Medulla oblongata (tissue), 1 donor: ENCODE measurements around the gene LIN54.
"Not testable (repeated sequence)": the region's sequence is repeated elsewhere in the genome, so short reads cannot be mapped to it uniquely, and the experiment has no call there.

Experiments
- DNase-seq: peaks from one replicate; pipeline ENCODE4 v3.0.0-alpha.2; 2015; ENCODE audit errors: extremely low spot score

LIN54 gene

GRCh38 chr4:83010522-83011318, at the start of gene LIN54:
TSS of gene LIN54 (minus strand) at chr4:83010823. CDS start at chr4:82984844, 25,979 bp downstream.
- DNase-seq = peak; percentile 61

- no peak for DNase-seq
Measured at GRCh38 chr4:83054928-83055327, 44.3 kb upstream of the LIN54 start.

DNA sequence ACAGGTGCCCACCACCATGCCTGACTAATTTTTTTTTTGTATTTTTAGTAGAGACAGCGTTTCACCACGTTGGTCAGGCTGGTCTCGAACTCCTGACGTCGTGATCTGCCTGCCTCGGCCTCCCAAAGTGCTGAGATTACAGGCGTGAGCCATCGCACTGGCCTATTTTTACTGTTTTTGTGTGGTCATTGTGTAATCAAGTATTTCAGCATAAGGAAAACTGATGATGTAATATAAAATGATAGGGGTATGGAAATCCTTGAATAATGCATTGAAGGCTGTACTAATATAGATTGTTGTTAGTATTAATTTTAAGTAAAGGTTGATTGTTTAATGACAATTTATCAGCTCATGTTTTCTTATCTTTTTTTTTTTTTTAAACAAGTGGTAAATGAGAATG, 38.2 kb upstream of the LIN54 start:
- not testable (repeated sequence) for DNase-seq

- no peak for DNase-seq
Measured at GRCh38 chr4:83046693-83047473, 36.3 kb upstream of the LIN54 start.

GRCh38 chr4:83043801-83044407, 33.3 kb upstream of the LIN54 start:
- no peak for DNase-seq

- DNase-seq = not testable (repeated sequence)
Measured at GRCh38 chr4:83043157-83043556, 32.5 kb upstream of the LIN54 start.

GRCh38 chr4:83040269-83040668, 29.6 kb upstream of the LIN54 start:
- DNase-seq = no peak

DNA sequence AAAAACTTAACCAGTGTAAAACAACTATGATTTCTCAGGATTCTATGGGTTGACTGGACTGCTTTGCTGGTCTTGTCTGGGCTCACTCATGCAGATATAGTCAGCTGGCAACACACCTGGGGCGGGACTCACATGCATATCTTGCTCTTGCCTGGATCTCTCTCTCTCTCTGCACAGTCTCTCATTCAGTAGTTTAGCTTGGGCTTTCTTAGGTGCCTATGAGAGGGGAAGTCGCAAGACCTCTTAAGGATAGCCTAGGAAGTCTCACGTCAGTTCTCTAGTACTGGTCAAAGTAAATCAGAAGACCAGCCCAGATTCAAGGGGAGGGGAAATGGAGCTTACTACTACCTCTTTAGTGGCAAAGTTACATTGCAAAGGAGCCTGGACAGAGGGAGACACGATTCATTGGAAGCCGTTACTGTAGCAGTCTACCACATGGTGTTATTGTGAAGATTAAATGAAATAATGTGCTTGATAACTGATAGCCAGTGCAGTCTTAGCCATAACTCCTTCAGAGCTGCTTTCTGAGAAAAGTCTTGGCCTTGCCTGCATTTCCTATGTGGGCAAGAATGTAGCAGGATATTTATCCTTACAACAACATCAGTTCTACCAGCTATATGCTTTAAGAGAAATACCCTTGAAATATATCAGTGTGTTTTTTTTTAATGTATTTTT, 26.5 kb upstream of the LIN54 start:
- DNase-seq = peak; percentile 9

DNA sequence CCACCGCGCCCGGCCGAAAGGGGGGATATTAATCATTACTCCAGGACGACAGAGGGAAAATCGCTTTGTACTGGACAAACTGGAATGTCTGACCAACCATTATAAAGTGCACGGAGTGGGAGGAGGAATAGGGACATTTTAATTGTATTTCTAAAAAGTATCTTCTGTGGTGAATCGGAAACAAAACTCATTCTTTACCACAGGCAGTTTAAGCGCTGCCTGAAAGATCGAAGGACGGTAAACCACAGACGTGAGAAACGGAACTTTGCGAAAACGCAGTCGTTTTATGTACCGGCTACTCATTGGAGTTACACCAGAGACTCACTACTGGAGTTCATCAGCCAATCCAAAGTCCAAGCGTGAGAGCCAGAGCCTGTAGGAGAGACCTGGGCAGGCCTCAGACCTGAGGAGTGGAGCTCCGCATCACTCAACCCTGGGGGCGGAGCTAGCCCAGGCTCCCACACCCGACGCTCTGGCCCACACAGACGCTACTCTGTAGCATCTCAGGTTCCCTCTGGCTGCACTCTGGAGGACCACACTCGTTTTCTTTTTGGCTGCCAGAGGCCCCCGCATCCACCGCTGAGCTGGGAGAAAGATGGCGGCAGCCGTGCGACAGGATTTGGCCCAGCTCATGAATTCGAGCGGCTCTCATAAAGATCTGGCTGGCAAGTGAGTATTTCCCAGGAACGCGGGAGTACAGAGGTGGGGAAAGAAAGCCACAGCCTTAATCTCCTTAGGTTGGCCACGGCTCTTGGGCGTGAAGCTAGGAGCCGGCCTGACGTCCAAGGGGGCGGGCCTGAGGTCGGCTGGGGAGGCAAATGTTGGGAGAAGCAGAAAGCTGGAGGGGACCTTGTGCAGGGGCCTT, 24.2 kb upstream of the LIN54 start, which contains the start of gene COPS4:
TSS of gene COPS4 (plus strand) at position 554 of the 865 bp plus-strand sequence. CDS start at position 596, 42 bp downstream.
- peak; percentile 100 for DNase-seq

- no peak for DNase-seq
Measured at GRCh38 chr4:83029688-83030087, 19.1 kb upstream of the LIN54 start.

GRCh38 chr4:83028976-83029375, 18.4 kb upstream of the LIN54 start:
- DNase-seq = no peak

- no peak for DNase-seq
Measured at GRCh38 chr4:83025563-83025962, 14.9 kb upstream of the LIN54 start.

GRCh38 chr4:83024233-83024632, 13.6 kb upstream of the LIN54 start:
- no peak for DNase-seq

DNA sequence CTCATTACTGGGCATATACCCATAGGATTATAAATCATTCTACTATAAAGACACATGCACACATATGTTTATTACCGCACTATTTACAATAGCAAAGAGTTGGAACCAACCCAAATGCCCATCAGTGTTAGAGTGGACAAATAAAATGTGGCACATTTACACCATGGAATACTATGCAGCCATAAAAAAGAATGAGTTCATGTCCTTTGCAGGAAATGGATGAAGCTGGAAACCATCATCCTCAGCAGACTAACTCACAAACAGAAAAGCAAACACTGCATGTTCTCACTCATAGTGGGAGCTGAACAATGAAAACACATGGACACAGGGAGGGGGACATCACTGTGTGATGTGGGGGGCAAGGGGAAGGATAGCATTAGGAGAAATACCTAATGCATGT, 13.0 kb upstream of the LIN54 start:
- not testable (repeated sequence) for DNase-seq

GRCh38 chr4:83022724-83023450, 12.3 kb upstream of the LIN54 start:
- no peak for DNase-seq

GRCh38 chr4:83019794-83020494, 9.3 kb upstream of the LIN54 start:
- no peak for DNase-seq

DNA sequence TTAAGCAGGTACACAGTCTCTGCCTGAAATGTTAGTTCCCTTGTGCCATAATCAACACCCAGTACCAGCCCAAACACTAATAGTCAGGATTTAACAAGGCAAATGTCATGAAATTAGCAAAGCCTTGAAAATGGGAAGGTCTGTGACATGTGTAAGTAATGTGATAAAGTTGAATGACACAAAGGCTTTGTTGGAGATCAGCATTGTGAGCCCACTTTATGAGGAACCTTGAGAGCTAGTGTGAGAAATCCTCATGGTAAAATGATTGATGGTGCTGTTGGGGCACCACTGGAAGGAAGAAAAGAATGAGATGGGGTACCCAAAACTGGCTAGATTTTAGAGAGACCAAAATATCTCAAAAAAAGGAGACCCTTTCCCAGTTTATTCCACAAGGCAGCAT, 3.3 kb upstream of the LIN54 start:
- DNase-seq = no peak

- peak; percentile 51 for DNase-seq
Measured at GRCh38 chr4:83013420-83013867, 2.8 kb upstream of the LIN54 start.

DNA sequence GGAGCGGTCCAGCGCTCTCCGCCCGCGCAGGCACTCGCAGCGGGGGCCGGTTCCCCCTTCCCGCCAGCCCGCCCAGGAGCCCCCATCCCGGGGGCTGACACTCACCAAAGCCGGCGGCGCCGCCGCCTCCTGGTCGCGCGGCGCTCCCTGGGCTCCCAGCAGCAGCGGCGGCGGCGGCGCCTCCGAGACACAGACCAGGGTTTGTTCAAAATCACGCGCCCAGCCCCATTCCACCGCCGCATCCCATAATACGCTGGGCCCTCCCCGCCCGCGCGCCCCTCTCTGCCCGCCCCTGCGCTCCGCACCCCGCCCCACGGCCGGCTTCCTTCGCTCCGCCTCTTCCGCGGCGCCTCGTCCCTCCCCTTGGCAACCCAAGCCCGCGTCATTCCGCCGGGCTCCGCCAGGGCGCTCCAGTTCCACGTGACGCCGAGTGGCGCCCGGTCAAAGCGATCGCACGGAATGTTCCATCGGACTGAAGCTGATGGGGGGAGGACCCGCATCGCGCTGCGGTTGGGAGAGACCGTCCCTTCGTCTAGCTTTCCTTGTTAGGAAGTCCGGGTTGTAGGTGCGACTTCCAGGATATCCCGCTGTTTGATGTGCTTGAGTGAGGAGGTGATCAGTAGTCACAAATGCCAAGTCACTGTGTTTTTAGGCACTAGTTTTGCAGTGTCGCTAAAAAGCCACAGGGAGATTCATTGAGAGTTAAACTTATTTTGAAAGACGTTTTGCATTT, 2.2 kb upstream of the LIN54 start:
- peak; percentile 99 for DNase-seq
